ENCODE data around the gene ZFYVE19.

The ZFYVE19 gene

GRCh38 chr15:40807028-40807887, at the start of gene ZFYVE19, which contains the start of gene DNAJC17:
ZFYVE19 (plus strand) TSS chr15:40807089; CDS start chr15:40807590, 501 bp downstream.
DNAJC17 (minus strand) TSS chr15:40807473; CDS start chr15:40807446, 27 bp downstream.
- DNase-seq = peak; percentile 97 to 99

- no peak for DNase-seq
Observed at GRCh38 chr15:40759961-40760360, 46.9 kb upstream of the ZFYVE19 start.

- DNase-seq = peak in 1 of 2 donors; percentile 20
Observed at GRCh38 chr15:40762919-40763800, 43.7 kb upstream of the ZFYVE19 start.

GRCh38 chr15:40763801-40764628, 42.9 kb upstream of the ZFYVE19 start, which contains the start of gene GCHFR:
GCHFR (plus strand) TSS chr15:40764068; CDS start chr15:40764181, 113 bp downstream.
- DNase-seq = peak in 1 of 2 donors; percentile 41

GRCh38 chr15:40764629-40765103, 42.2 kb upstream of the ZFYVE19 start:
- no peak for DNase-seq

- no peak for DNase-seq
Observed at GRCh38 chr15:40766194-40766815, 40.6 kb upstream of the ZFYVE19 start.

- no peak for DNase-seq
Observed at GRCh38 chr15:40766906-40767837, 39.7 kb upstream of the ZFYVE19 start.

- DNase-seq = no peak
Observed at GRCh38 chr15:40767838-40768500, 38.9 kb upstream of the ZFYVE19 start.

- DNase-seq = no peak
Observed at GRCh38 chr15:40768521-40769273, 38.2 kb upstream of the ZFYVE19 start.

- peak; percentile 18 to 41 for DNase-seq
Observed at GRCh38 chr15:40769274-40770146, 37.4 kb upstream of the ZFYVE19 start, which contains the start of gene C15orf62. C15orf62 (plus strand) TSS chr15:40769980; CDS start chr15:40770496, 516 bp downstream.

- DNase-seq = no peak
Observed at GRCh38 chr15:40770147-40770721, 36.7 kb upstream of the ZFYVE19 start.

- no peak for DNase-seq
Observed at GRCh38 chr15:40771242-40771641, 35.6 kb upstream of the ZFYVE19 start.

- DNase-seq = no peak
Observed at GRCh38 chr15:40772014-40772413, 34.9 kb upstream of the ZFYVE19 start.

- DNase-seq = no peak
Observed at GRCh38 chr15:40773496-40773895, 33.4 kb upstream of the ZFYVE19 start.

GRCh38 chr15:40773902-40774301, 33.0 kb upstream of the ZFYVE19 start:
- no peak for DNase-seq

- DNase-seq = no peak
Observed at GRCh38 chr15:40775007-40775406, 31.9 kb upstream of the ZFYVE19 start.

GRCh38 chr15:40775740-40776536, 31.0 kb upstream of the ZFYVE19 start:
- no peak for DNase-seq
